HG03342 (cell line): ENCODE measurements around the gene AP2M1.

Experiments
- ATAC-seq: cut with Tn5 transposase; IDR thresholded peaks from one replicate; pipeline ENCODE4 v1.9.1; 2021; ENCODE audit warnings: mild to moderate bottlenecking, moderate library complexity; ENCODE audit not compliant: unreplicated experiment

AP2M1 gene

DNA sequence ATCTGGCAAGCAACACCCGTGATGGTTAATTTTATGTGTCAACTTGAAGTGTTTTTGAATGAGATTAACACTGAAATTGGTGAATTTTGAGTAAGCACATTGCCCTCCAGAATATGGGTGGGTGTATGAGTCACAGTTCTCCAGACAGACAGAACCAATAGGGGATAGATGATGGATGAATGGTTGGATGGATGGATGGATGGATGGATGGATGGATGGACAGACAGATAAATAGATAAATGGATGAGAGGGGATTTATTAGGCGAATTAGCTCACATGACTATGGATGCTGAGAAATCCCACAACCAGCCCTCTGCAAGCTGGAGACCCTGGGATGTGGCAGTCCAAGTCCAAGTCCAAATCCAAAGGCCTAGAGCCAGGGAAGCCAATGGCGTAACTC lies 49.3 kb downstream of the AP2M1 start:
- no peak for ATAC-seq

DNA sequence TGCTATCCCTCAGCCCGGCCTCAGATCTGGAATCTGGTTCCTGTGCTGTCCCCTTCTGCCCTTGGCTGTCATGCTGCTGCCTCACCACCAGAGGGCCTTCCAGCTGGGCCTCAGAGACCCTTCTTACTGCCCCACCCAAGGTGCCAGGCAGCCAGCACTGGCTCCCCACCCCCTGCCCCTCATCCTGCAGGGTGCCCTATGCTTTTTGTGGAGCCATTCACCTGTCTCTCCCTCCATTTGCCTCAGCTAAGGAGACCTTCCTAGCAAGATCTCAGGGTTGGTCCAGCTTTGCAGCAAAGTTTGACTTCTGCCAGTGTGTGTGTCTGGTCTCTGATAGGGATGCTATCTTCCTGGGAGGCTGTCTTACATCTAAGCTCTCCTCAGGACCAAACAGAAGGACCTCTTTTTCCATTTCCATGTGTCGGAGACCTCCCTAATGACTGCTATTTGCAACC lies 52.9 kb downstream of the AP2M1 start:
- no peak for ATAC-seq

GRCh38 chr3:184228376-184229137 lies 53.9 kb downstream of the AP2M1 start:
- ATAC-seq, result no peak

DNA sequence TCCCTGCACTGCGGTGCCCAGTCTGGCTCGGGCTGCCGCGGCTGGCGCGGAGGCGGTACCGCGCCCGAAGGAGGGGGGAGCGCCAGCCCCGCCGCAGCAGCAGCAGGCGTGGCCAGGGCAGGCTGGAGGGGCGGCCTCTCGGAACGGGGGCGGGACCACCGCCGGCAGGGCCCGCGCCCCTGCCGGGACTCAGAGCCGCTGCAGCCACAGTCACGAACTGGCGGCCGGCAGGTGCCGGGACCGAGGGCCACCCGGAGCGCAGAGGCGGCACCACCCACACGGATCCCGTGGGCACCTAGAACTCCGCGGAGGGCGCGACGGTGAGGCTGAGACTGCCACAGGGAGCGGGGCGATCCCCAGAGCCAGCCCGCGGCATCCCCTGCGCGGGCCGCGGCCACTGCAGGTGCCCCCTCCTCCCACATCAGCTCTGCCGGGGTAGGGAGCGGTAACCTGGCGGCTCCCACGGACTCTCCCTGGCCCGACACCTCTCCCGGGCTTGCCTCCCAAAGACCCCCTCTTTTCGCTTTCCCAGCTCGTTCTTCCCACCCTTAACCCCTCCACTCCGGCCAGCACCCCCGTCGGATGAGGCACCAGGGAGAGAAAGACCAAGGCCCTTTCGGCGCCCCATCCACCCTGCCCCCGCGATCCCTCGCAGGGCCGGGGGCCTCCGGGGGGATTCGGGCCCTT lies 54.9 kb downstream of the AP2M1 start, which contains the start of gene VWA5B2:
TSS of gene VWA5B2 (plus strand) at position 192 of the 687 bp plus-strand sequence. CDS start 944 bp downstream, outside the sequence.
- ATAC-seq, result peak; percentile 82

GRCh38 chr3:184230081-184230602 lies 55.5 kb downstream of the AP2M1 start:
- ATAC-seq, result no peak

DNA sequence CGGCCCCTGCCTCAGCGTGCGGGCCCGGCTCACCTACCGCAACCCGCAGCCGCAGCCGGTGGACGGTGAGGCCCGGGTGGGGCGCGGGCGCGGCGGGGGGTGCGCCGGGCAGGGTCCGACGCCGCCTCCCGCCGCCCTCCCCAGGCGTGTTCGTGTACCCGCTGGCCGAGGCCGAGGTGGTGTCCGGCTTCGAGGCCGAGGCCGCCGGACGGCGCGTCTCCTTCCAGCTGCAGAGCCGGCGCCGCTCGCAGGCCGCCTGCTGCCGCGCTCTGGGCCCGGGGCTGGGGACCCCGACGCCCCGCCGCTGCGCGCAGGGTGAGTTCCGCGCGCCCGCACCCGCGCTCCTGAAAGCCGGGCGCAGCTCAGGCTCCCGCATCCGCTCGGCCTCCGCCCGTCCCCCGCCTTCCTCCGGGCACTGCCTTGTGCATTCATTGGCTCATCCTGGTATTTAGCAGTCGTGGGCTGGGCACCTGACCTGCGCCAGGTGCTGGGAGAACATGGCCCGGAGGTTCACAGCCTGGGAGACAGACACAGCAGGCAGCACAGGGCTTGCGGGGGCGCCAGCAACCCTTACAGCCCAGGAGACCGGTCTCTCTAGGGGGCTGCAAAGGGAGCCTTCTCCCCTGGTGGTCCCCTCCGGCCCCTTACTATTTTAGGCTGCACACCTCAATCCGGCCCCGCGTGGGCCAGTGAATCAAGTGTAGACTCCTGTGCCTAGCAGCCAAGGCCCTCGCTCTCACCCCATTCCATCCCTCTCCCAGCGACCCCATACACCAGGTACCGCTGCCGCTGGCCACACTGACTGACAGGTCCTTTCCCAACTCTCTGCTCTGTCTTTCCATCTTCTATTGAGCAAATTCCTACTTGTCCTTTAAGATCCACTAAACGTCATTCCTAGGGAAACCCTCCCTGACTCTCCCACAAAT lies 56.2 kb downstream of the AP2M1 start:
- ATAC-seq, result no peak

DNA sequence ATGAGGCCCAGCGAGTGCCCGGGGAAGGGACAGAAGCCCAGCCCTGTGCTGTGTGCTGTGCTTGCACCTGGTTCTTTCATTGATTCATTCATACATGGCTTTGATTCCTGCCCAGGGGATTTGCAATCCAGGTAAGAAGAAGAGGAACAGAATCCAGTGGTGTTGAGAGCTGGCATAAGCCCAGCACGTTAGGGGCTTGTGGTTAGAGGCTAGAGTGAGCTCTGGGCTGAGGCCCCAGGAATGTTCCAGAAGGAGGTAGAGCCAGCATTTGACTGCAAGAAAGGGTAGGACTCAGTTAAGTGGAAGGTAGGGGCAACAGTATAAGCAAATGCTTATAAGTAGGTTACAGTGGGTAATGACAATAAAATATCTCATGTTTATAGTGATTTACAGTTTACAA lies 57.0 kb downstream of the AP2M1 start:
- no peak for ATAC-seq

- no peak for ATAC-seq
Observed at GRCh38 chr3:184233127-184233843, 58.6 kb downstream of the AP2M1 start.
